Erythroblast (primary cell): ENCODE data around the gene BOK.

ENCODE experiments used
- DNase-seq, 2 experiments: peaks; one replicate each; lab custom pipeline; 2025; lab: John Stamatoyannopoulos, UW
- GATA1 ChIP-seq: IDR thresholded peaks from 2 replicates; pipeline ENCODE4 v1.6.1; 2011; ENCODE audit warnings: low read depth, mild to moderate bottlenecking, control low read depth, low read length, moderate library complexity
- POLR2A ChIP-seq: IDR thresholded peaks from 2 replicates; pipeline ENCODE4 v1.6.1; 2011; ENCODE audit warnings: mild to moderate bottlenecking, low read length

Gene BOK

GRCh38 chr2:241602720-241603119 is 44.2 kb downstream of the BOK start:
- no peak for DNase-seq
- TF ChIP-seq POLR2A (no peak), GATA1 (no peak)

- no peak for TF ChIP-seq POLR2A
- TF ChIP-seq GATA1: no peak
These were observed 45.1 kb downstream of the BOK start for GRCh38 chr2:241603686-241604085.

GRCh38 chr2:241606186-241606585 is 47.6 kb downstream of the BOK start:
- TF ChIP-seq GATA1 (no peak), POLR2A (no peak)
- no peak for DNase-seq

More at GRCh38 chr2:241603686-241604085, 45.1 kb downstream of the BOK start:
- no peak for DNase-seq

GRCh38 chr2:241607162-241607885 is 48.8 kb downstream of the BOK start:
- no peak for TF ChIP-seq GATA1
- no peak for TF ChIP-seq POLR2A
- DNase-seq: no peak

GRCh38 chr2:241608881-241609280 is 50.3 kb downstream of the BOK start:
- no peak for DNase-seq

GRCh38 chr2:241609859-241610793 is 51.6 kb downstream of the BOK start:
- TF ChIP-seq GATA1: no peak
- TF ChIP-seq POLR2A: no peak
- peak; percentile 94 to 95 for DNase-seq

More at GRCh38 chr2:241608881-241609280, 50.3 kb downstream of the BOK start:
- TF ChIP-seq POLR2A: no peak
- TF ChIP-seq GATA1: no peak

GRCh38 chr2:241611062-241611461 is 52.5 kb downstream of the BOK start:
- no peak for TF ChIP-seq POLR2A
- no peak for DNase-seq

GRCh38 chr2:241612156-241613016 is 53.8 kb downstream of the BOK start:
- no peak for DNase-seq
- TF ChIP-seq POLR2A (no peak), GATA1 (no peak)

GRCh38 chr2:241613017-241613780 is 54.7 kb downstream of the BOK start:
- TF ChIP-seq POLR2A (no peak), GATA1 (no peak)
- no peak for DNase-seq

- no peak for TF ChIP-seq GATA1
- no peak for TF ChIP-seq POLR2A
These were observed 56.5 kb downstream of the BOK start for GRCh38 chr2:241615041-241615440.

GRCh38 chr2:241615522-241616052 is 57.0 kb downstream of the BOK start:
- DNase-seq: no peak
- TF ChIP-seq POLR2A (no peak), GATA1 (no peak)

More at GRCh38 chr2:241615041-241615440, 56.5 kb downstream of the BOK start:
- no peak for DNase-seq

GRCh38 chr2:241616168-241617125 is 57.9 kb downstream of the BOK start:
- DNase-seq: no peak
- no peak for TF ChIP-seq GATA1
- no peak for TF ChIP-seq POLR2A
